Measurements from ENCODE around the gene LEP. TPM values are rescaled to one million over a fixed set of nuclear protein-coding genes. Genes with fewer than 3 reads are reported as not detected.

LEP gene
- total and polyA plus RNA-seq, 2 of the 8 experiments (the other 6 are each of a cell fraction or from before 2014, with no cell fraction given) = not detected

DNA sequence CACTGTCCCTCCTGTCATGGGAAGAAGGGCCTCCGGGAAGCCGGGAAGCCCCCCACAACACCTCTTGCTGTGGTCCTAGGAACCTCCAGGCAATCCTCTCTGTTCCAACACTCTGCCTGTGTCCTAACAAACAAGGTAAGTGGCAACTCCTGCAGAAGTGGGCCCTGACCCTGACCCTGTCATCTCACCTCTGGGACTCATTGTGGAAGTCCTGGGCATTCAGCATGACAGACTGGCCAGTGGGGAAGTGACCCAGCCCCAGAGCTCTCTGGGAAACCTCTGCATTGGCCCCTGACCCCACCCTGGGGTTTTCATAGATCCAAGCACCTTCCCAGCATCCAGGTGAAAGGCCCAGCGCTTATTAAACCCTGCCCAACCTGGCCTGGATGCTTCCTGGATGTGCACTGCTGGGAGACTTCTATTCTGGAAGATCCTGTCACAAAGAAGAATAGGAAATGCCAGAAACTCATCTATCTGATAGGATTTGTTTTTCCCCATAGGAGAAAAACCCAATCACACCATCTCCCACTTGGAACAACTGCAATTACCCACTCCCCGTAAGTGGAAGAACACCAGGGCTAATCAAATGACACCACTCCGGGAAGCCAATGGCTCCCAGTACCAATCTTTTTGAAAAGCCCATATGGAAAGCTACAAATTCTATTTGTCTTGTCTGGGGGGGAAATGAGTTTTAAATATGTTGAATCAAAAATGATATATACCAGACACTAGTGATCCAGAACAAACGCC lies 24.3 kb downstream of the LEP start:
- ChIA-PET POLR2A (ENCODE audit: partially characterized antibody) (no interaction called here), CTCF (ENCODE audit: partially characterized antibody) (interaction anchor here (0.9 to 1.3 kb wide), 5 partner anchors 10 to 138 kb away, joined by 3 to 4 read pairs (median 3); no protein-coding TSS in a partner anchor)
- FAIRE-seq = no peak

More for the DNA sequence above, 24.3 kb downstream of the LEP start:
- no peaks in the 10 kb centered on the region for H3K9me3 ChIP-seq (ENCODE audit: insufficient read depth in 2 of 2, low read depth in 1 of 2, low read length in 1 of 2)
- H3K14ac ChIP-seq (ENCODE audit: insufficient read length) = no peak overlapping the region
- no peak overlapping the region for H4K91ac ChIP-seq (replicated peaks; ENCODE audit: insufficient read length, low read length)
- TF ChIP-seq CHD1 (IDR thresholded peaks at IDR 0.05; ENCODE audit: low read depth, low read length) (no peak), YY1 (IDR thresholded peaks at IDR 0.05; ENCODE audit: low read depth, low read length) (no peak), TBP (IDR thresholded peaks at IDR 0.05; ENCODE audit: low read depth, low read length) (no peak), TEAD4 (IDR thresholded peaks at IDR 0.05; ENCODE audit: low read depth, low read length) (no peak)
- TF ChIP-seq, protein P1, sequence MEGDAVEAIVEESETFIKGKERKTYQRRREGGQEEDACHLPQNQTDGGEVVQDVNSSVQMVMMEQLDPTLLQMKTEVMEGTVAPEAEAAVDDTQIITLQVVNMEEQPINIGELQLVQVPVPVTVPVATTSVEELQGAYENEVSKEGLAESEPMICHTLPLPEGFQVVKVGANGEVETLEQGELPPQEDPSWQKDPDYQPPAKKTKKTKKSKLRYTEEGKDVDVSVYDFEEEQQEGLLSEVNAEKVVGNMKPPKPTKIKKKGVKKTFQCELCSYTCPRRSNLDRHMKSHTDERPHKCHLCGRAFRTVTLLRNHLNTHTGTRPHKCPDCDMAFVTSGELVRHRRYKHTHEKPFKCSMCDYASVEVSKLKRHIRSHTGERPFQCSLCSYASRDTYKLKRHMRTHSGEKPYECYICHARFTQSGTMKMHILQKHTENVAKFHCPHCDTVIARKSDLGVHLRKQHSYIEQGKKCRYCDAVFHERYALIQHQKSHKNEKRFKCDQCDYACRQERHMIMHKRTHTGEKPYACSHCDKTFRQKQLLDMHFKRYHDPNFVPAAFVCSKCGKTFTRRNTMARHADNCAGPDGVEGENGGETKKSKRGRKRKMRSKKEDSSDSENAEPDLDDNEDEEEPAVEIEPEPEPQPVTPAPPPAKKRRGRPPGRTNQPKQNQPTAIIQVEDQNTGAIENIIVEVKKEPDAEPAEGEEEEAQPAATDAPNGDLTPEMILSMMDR (IDR thresholded peaks at IDR 0.05; ENCODE audit: control extremely low read depth in 1 of 3, insufficient read depth in 1 of 3, low read depth in 1 of 3, low read length in 3 of 3) = no peak
- H4K8ac ChIP-seq (ENCODE audit: extremely low read depth, insufficient read depth, low read length) = no peak overlapping the region
- 0 out of 2 replicates have a peak overlapping the region, but pooled peaks have one; percentile 24 for H2AK5ac ChIP-seq (ENCODE audit: low read depth, low read length)
- H2BK5ac ChIP-seq (ENCODE audit: low read depth, low read length) = no peak overlapping the region
- no peak overlapping the region for H4K5ac ChIP-seq (ENCODE audit: insufficient read length, low read depth, low read length)
- no peak overlapping the region for H3K9ac ChIP-seq (replicated peaks in 1 of 4; ENCODE audit: extremely low read depth in 1 of 4, low read depth in 3 of 4, low read length in 3 of 4)
- H3K18ac ChIP-seq (ENCODE audit: extremely low read depth, low read length) = no peak overlapping the region
- no peak overlapping the region for H3K23ac ChIP-seq (ENCODE audit: insufficient read length)
- H3K23me2 ChIP-seq (ENCODE audit: low read depth, low read length) = no peaks in the 10 kb centered on the region; the same call in 1 of the 2 replicates
- no peak overlapping the region for H2BK15ac ChIP-seq (ENCODE audit: low read length)
- 93% methylated on average over 6 of the region's 6 CpGs; no CpG with 5 or more reads in 1 of the 2 experiments for WGBS, 2 experiments (ENCODE audit: extremely low coverage in 1 of 2, insufficient coverage in 1 of 2, insufficient read length in 1 of 2, insufficient replicate concordance in 2 of 2, low coverage in 1 of 2, low lambda C conversion rate in 2 of 2, missing lambda C conversion rate in 1 of 2)
- no peak overlapping the region for H3K27ac ChIP-seq (ENCODE audit: low read depth, low read length)
- 0 out of 2 replicates have a peak overlapping the region, but pooled peaks have one; percentile 1 for H2BK12ac ChIP-seq (ENCODE audit: low read depth, low read length)
- peaks cover 4 to 26% (median 18%) of the 10 kb centered on the region in 4 experiments for H3K4me1 ChIP-seq (replicated peaks in 1 of 4; ENCODE audit: control insufficient read depth in 3 of 4, insufficient read depth in 4 of 4, low read length in 3 of 4)
- H3K79me2 ChIP-seq (ENCODE audit: control insufficient read depth in 1 of 2, insufficient read depth in 2 of 2, low read length in 2 of 2) = no peaks in the 10 kb centered on the region
- no peak overlapping the region for H3K4me2 ChIP-seq (ENCODE audit: insufficient read depth in 1 of 2, low read depth in 2 of 2, low read length in 2 of 2)
- no peak overlapping the region for H3K4ac ChIP-seq (replicated peaks; ENCODE audit: insufficient read length, low read depth, low read length)
- no peak overlapping the region for H2BK120ac ChIP-seq (replicated peaks; ENCODE audit: low read depth, low read length)
- no peak overlapping the region for H2BK20ac ChIP-seq (ENCODE audit: low read length)
- no peak overlapping the region for H3K4me3 ChIP-seq (ENCODE audit: extremely low read depth in 1 of 4, insufficient read depth in 2 of 4, low read depth in 3 of 4, low read length in 4 of 4)
- H3K79me1 ChIP-seq (ENCODE audit: low read depth, low read length) = no peaks in the 10 kb centered on the region; the same call in 1 of the 2 replicates
- H3K56ac ChIP-seq (replicated peaks; ENCODE audit: insufficient read length, low read depth, low read length) = no peak overlapping the region
- no peak overlapping the region for H2AFZ ChIP-seq (ENCODE audit: low read length)
- no peaks in the 10 kb centered on the region for H3K36me3 ChIP-seq (ENCODE audit: control insufficient read depth in 2 of 4, insufficient read depth in 4 of 4, low read length in 3 of 4)
- H3K27me3 ChIP-seq (replicated peaks in 1 of 4; ENCODE audit: control insufficient read depth in 3 of 4, extremely low read depth in 1 of 4, insufficient read depth in 3 of 4, low read length in 3 of 4) = peaks cover 0 to 3% (median 0%) of the 10 kb centered on the region in 4 experiments; a peak in 2 of 7 replicates
- no peaks in the 10 kb centered on the region for H4K20me1 ChIP-seq (replicated peaks in 1 of 2; ENCODE audit: control insufficient read depth in 1 of 2, insufficient read depth in 2 of 2, low read length in 2 of 2)
- DNase-seq (ENCODE audit: low read depth in 1 of 2, low spot score in 2 of 2) = no peak
